Osteoblast (primary cell): ENCODE data around the gene PPFIBP2. TPM values are rescaled to one million over a fixed set of nuclear protein-coding genes. Genes with fewer than 3 reads are reported as not detected.
"Not testable (repeated sequence)": the region's sequence is repeated elsewhere in the genome, so short reads cannot be mapped to it uniquely, and the experiment has no call there.

Experiments
- DNase-seq: peaks from one replicate; pipeline ENCODE4 v3.0.0; 2011; ENCODE audit warnings: low spot score, mixed read lengths; ENCODE audit not compliant: insufficient read length; ENCODE audit errors: missing footprints
- H2AFZ ChIP-seq: 2 replicates; pipeline ENCODE4 v1.6.0; 2011; ENCODE audit warnings: mild to moderate bottlenecking, low read length
- H3K27ac ChIP-seq: 2 replicates; pipeline ENCODE4 v1.5.1; 2011; ENCODE audit warnings: mild to moderate bottlenecking, low read depth, low read length, moderate library complexity
- H3K27me3 ChIP-seq: 2 replicates; pipeline ENCODE4 v1.6.0; 2012; ENCODE audit warnings: mild to moderate bottlenecking, control low read depth, inconsistent platforms, low read length, moderate library complexity; ENCODE audit not compliant: insufficient read depth
- H3K36me3 ChIP-seq: 2 replicates; pipeline ENCODE4 v1.5.1; 2011; ENCODE audit warnings: mild to moderate bottlenecking, low read length, control low read depth, moderate library complexity; ENCODE audit not compliant: insufficient read depth
- H3K4me1 ChIP-seq: 2 replicates; pipeline ENCODE4 v1.5.1; 2011; ENCODE audit warnings: mild to moderate bottlenecking, low read length, control low read depth, moderate library complexity; ENCODE audit not compliant: insufficient read depth
- H3K4me2 ChIP-seq: 2 replicates; pipeline ENCODE4 v1.6.0; 2011; ENCODE audit warnings: mild to moderate bottlenecking, low read length; ENCODE audit not compliant: insufficient read depth
- H3K4me3 ChIP-seq: fragments of 200-600 bp; sonication (generic); 3 replicates; pipeline ENCODE4 v1.5.1; 2012; ENCODE audit warnings: mild to moderate bottlenecking, low read length, inconsistent platforms; ENCODE audit not compliant: insufficient read depth
- H3K79me2 ChIP-seq: 2 replicates; pipeline ENCODE4 v1.6.0; 2012; ENCODE audit warnings: mild to moderate bottlenecking, low read length, control low read depth, inconsistent platforms; ENCODE audit not compliant: insufficient read depth
- H3K9me3 ChIP-seq: 2 replicates; pipeline ENCODE4 v1.5.1; 2011; ENCODE audit warnings: low read depth, low read length, control low read depth
- H4K20me1 ChIP-seq: 2 replicates; pipeline ENCODE4 v1.6.0; 2012; ENCODE audit warnings: mild to moderate bottlenecking, low read length, control low read depth; ENCODE audit not compliant: insufficient read depth
- CTCF ChIP-seq: IDR thresholded peaks from 2 replicates; pipeline ENCODE4 v1.5.1; 2011; ENCODE audit warnings: mild to moderate bottlenecking, low read depth, low read length, moderate library complexity; ENCODE audit errors: extremely low read depth
- total RNA-seq: library from RNA; depleted of rRNA; stranded (reverse); fragments of >200 nt; gene quantifications from 2 replicates; pipeline ENCODE4 v1.2.3, GENCODE V29; 2012

Gene PPFIBP2
- total RNA-seq, 1 donor: 25.0 TPM

GRCh38 chr11:7516475-7516874 is 2.7 kb downstream of the PPFIBP2 start:
- Histone ChIP-seq H2AFZ (no peak overlapping the region), H4K20me1 (no peaks in the 10 kb centered on the region)
- TF ChIP-seq CTCF: no peak

GRCh38 chr11:7517743-7518142 is 3.9 kb downstream of the PPFIBP2 start:
- not testable (repeated sequence) for H4K20me1 ChIP-seq, H2AFZ ChIP-seq, DNase-seq, H3K36me3 ChIP-seq, H3K4me2 ChIP-seq, H3K79me2 ChIP-seq, H3K4me1 ChIP-seq, H3K4me3 ChIP-seq, H3K27ac ChIP-seq, H3K9me3 ChIP-seq
- peaks cover 25% of the 10 kb centered on the region for H3K27me3 ChIP-seq

More at GRCh38 chr11:7516475-7516874, 2.7 kb downstream of the PPFIBP2 start:
- no peaks in the 10 kb centered on the region for H3K79me2 ChIP-seq
- H3K4me1 ChIP-seq: peaks cover 14% of the 10 kb centered on the region
- no peak for DNase-seq
- H3K9me3 ChIP-seq: no peaks in the 10 kb centered on the region
- no peak overlapping the region for H3K4me2 ChIP-seq
- no peak overlapping the region for H3K27ac ChIP-seq
- no peak overlapping the region for H3K4me3 ChIP-seq
- H3K27me3 ChIP-seq: peaks cover 25% of the 10 kb centered on the region
- H3K36me3 ChIP-seq: no peaks in the 10 kb centered on the region

- Histone ChIP-seq H3K4me2 (no peak overlapping the region), H3K9me3 (no peaks in the 10 kb centered on the region), H3K36me3 (no peaks in the 10 kb centered on the region), H3K27me3 (peaks cover 24% of the 10 kb centered on the region), H3K79me2 (no peaks in the 10 kb centered on the region), H3K4me3 (no peak overlapping the region), H4K20me1 (no peaks in the 10 kb centered on the region), H3K27ac (no peak overlapping the region), H3K4me1 (peaks cover 3% of the 10 kb centered on the region), H2AFZ (no peak overlapping the region)
- TF ChIP-seq CTCF: no peak
- DNase-seq: no peak
These were observed 5.2 kb downstream of the PPFIBP2 start for GRCh38 chr11:7518811-7519562.

- Histone ChIP-seq H3K79me2 (no peaks in the 10 kb centered on the region), H2AFZ (no peak overlapping the region)
These were observed 6.5 kb downstream of the PPFIBP2 start for GRCh38 chr11:7520011-7520942.

More at GRCh38 chr11:7520011-7520942, 6.5 kb downstream of the PPFIBP2 start:
- Histone ChIP-seq H4K20me1 (no peaks in the 10 kb centered on the region), H3K4me1 (no peaks in the 10 kb centered on the region), H3K27ac (no peak overlapping the region), H3K9me3 (no peaks in the 10 kb centered on the region), H3K36me3 (no peaks in the 10 kb centered on the region), H3K4me3 (no peak overlapping the region), H3K4me2 (no peak overlapping the region), H3K27me3 (peaks cover 11% of the 10 kb centered on the region)
- DNase-seq: peak; percentile 56
- no peak for TF ChIP-seq CTCF
